Stimulated activated CD8-positive, alpha-beta memory T cell treated with anti-CD3 and anti-CD28 coated beads, Interleukin-15, amount 100 ng/mL, for 1 hour (primary cell): Measurements from ENCODE around the gene BEGAIN.

Source experiments
- DNase-seq: peaks from one replicate; pipeline ENCODE4 v3.0.0-alpha.2; 2020; ENCODE audit warnings: low read depth

BEGAIN gene, protein sequence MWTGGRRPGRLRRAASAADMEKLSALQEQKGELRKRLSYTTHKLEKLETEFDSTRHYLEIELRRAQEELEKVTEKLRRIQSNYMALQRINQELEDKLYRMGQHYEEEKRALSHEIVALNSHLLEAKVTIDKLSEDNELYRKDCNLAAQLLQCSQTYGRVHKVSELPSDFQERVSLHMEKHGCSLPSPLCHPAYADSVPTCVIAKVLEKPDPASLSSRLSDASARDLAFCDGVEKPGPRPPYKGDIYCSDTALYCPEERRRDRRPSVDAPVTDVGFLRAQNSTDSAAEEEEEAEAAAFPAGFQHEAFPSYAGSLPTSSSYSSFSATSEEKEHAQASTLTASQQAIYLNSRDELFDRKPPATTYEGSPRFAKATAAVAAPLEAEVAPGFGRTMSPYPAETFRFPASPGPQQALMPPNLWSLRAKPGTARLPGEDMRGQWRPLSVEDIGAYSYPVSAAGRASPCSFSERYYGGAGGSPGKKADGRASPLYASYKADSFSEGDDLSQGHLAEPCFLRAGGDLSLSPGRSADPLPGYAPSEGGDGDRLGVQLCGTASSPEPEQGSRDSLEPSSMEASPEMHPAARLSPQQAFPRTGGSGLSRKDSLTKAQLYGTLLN

DNA sequence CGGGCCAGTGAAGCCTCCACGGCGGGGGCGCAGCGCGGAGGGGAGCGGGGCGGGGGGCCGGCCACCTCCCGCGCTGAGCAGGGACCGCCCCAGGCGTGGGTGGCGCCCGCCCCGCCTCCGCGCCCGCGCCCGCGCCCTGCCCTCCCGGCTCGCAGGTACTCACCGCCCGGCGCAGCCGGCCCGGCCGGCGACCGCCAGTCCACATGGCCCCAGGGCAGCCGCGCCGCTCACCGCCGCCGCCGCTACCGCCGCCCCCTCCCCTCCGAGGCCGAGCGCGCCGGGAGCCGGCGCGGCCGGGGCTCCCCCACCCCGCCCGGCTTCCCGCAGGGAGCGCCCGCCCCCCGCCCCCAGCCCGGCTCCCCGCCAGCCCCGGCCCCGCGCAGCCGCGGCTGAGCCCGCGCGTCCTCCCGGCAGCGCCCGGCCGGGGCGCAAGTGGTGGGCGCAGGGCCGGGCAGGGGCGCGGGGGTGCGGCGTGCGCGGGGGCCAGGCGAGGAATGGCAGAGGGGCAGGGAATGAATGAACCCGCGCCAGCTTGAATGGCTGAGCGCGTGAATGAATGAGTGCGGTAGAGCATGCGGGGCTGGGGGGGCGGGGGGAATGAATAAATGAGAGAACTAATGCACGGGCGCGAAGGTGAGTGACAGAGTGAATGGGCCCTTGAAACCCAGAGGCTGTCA, at the start of gene BEGAIN:
BEGAIN (minus strand) TSS at position 332 of the 677 bp plus-strand sequence; CDS start at position 205, 127 bp downstream.
- no peak for DNase-seq

- no peak for DNase-seq
Observed at GRCh38 chr14:100636559-100636958, 49.3 kb upstream of the BEGAIN start.

DNA sequence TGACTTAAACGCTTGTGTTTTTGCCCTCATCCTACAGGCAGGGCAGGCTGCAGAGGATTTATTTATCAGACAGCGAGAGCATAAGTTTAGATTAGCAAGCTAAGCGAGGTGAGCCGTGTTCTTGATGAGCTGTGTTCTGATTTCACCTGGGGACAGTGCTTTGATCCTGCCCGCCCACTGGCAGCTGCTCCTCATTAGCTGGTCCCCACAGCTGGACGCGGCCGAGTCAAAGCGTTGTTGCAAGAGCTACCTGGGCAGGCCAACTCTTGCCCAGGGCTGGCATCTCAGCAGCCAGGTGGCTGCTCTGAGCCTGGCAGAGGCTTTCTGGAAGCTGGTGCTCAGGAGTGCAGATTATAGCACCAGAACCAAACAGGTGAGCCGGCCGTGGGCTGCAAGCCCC, 46.8 kb upstream of the BEGAIN start:
- DNase-seq = no peak

- no peak for DNase-seq
Observed at GRCh38 chr14:100633406-100633805, 46.2 kb upstream of the BEGAIN start.

DNA sequence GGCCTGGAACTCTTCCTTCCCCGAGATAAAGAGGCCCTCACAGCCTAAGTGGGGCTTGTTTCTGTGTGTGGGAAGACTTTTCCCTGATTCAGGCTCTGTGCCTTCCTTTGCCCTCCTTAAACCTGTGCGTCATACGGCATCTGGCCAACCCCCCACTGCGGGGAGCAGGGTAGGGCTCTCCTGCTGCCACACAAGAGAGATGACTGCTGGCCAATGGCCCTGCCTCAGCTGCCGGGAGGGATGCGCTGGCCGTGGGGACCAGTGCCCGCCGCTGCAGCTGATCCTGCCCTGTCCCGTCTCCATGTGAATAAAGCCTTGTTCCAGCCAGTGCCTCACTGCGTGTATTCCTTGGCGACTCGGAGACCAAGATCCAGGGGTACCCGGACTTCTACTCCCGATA, 42.5 kb upstream of the BEGAIN start:
- no peak for DNase-seq

DNA sequence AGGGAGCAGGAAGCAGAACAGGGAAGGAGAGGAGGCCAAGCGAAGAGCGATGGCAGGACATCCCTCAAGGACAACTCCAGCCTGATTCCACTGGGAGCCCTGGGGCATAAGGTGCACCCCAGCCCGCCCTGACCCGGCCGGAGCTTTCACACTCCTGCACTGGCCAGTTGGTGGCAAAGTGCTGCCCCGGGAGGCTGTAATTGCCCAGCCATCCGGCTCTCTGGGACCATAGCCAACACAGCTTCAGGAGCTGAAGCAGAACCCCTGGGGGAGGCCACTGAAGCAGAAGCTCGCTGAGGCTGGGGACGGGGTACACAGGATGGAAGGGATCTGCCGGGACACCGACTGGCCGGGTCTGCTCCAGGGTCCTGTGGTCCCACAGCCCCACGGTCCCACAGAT, 41.9 kb upstream of the BEGAIN start:
- DNase-seq = no peak

- no peak for DNase-seq
Observed at GRCh38 chr14:100628225-100628624, 41.0 kb upstream of the BEGAIN start.

DNA sequence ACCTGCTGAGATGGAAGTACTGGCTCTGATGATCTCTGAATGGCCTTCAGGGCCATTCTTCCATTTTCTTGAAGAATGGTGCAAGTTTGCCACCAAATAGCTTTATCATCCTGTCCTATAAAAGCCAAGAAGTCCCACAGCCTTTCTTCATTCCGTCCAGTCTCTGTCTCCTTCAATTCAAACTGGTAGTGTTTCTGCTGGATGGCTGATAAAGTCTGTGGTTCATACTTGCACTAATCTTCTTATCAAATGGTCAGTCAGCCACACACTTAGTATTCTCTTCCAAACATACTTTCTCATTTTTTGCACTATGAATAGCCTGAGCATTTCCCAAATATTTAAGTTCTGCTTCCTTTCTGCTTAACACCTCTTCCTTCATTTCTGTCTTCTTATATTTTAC, 39.4 kb upstream of the BEGAIN start:
- DNase-seq = no peak

DNA sequence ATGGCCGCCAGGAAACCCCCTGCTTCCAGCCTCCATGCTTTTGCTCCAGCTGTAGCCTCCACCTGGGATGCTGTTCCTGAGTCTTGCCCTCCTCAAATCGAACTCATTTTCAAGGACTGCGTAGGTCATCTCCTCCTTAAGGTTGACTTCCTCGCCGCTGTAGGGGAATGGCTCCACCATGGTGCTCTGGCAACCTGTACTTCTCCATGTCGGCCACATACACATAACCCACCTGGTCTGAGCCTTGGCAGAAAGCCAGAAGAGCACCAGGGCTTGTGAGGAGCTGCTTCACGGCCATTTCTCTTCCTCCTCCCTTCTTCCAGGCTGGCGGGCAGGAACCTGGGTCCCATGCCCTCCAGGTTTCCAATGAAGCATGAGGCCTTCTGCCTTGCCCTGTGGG, 36.7 kb upstream of the BEGAIN start:
- no peak for DNase-seq

DNA sequence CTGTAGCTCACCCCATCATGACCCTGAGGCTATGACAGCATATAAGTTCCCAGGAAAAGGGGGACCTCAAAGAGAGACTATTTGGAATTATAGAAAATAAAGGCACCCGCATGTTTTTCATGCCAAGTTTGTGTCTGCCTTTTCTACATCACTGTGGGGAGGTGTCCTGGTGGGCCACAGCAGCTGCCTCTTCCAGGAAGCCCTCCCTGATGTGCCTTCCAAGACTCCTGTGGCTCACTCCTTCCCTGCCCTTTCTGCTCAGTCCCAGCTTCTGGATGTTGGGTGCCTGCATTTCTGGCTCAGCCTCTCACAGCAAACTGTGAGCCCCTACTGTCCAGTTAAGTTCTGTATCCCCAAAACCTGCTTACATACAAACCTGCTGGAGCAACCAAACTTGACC, 36.3 kb upstream of the BEGAIN start:
- no peak for DNase-seq

- DNase-seq = no peak
Observed at GRCh38 chr14:100622708-100623485, 35.7 kb upstream of the BEGAIN start.

DNA sequence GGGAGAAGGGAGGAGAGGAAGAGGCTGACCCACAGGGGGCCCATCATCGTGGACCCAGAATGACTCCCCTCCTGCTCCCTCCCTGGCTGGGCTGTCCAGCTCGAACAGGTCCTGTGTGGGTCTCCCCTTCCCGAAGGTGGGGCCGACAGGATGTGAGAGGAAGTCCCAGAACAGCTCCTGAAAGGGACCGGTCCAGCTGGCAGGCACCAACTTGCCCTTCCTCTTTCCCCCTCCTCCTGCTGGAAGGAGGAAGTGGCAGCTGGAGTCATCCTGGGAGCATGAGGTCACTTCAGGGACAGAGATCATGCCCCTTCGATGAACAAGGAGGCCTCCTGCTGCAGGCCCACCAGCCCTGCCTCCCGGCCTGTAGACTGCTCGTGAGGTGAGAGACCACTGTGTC, 35.0 kb upstream of the BEGAIN start:
- no peak for DNase-seq

DNA sequence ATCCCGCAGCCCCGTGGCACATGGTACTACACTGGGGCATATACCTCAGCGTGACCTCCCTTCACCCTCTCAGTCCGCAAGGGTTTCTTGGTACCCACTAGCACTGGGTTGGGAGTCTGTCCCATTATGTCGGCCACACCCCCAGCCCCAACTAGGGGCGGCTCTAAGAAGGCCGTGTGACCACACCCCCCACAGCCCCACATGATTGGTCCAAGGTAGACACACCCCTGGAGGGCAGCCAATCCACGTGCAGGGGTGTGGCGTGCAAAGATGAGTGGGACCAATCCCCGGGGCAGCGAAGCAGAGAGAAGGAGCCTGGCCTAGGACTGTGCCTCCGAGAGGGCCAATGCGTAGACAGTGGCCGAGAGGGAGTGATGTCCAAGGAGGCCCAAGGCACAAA, 34.6 kb upstream of the BEGAIN start:
- no peak for DNase-seq

GRCh38 chr14:100620255-100621100, 33.3 kb upstream of the BEGAIN start:
- no peak for DNase-seq

GRCh38 chr14:100619396-100620254, 32.4 kb upstream of the BEGAIN start:
- no peak for DNase-seq

DNA sequence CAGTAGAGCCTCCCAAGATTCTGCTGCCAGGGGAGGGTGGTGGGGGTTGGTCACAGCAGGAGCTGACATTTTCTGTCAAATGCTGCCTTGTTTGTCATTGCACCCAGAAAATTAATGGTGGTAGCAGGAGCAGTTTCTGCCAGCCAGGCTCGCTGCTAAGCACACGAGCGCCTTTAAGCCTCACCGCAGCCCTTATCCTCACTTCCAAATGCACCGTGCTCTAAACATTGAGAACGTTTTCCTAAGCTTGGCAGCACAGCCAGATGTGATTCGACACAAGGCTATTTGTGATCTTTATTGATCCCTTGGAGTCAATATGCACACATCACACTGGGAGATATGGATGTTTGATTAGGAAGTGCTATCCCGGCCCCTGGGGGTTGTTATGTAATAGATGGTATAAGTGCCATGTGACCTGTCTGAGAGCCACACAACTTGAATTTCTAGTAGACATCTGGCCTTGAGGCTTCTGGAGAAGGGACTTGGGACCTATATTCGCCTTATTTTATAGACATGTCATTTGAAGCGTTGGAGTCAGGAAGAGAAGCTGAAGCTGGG, 31.6 kb upstream of the BEGAIN start:
- no peak for DNase-seq

DNA sequence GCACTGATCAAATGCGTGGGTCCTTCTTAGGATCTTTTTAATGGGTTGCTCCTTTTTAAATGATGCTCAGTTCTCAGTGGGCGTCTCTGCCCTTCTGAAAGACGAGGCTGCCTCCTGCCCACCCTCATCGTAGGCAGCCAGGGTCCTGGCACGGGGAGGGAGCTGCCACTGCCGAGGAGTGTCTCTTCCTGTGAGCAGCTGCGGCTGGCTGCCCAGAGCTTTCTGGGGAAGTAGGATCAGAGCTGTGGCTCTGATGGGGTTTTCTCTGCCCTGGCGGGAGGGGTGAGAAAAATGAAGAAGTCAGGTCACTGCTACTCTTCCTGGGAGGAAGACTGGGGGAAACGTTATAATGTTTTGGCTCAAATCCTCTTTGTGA, 31.1 kb upstream of the BEGAIN start:
- DNase-seq = no peak

DNA sequence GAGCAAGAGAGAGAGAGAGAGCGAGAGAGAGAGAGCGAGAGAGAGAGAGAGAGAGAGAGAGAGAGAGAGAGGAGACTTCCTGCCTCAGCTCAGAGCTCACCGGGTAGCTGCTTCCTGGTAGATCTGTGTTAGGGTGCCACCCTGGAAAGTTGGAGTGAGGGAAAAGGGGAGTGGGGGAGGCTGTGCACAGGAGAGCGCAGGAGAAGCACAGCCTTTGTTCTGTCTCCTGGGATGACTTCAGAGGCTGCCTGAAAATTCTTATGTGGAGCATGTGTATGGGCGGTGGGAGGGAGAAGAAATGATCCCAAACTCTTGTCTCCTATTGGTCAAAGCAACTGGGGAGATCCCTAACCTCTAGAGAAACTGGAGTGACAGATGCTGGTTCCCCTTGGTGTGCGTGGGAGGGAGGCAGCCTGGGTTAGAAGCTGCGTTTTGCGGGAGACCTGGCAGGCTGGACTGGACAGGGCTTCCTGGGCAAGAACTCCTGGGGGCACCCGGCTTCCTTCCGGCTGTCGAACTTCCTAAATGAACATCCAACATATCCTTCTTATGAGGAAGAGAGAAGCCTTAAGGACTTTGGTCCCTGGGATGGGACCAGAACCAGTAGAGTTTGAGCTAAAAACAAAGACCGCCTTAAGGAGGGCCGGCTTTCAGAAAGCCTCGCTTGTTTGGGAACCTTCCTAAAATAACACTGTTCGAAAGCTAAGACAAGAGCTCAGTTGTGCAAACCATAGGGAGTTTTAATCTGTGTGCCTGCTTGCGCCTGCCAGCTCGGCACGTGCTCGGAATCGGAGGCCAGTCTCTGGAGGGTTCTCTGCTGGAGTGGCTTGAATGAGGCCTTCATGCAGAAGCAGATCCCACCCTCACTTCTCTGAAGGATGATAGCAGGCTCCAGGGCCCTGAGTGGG, 30.4 kb upstream of the BEGAIN start:
- DNase-seq = no peak

GRCh38 chr14:100616854-100617409, 29.7 kb upstream of the BEGAIN start:
- DNase-seq = no peak
